Ammon's horn (tissue), 1 donor: ENCODE data around the gene ZNF516.

Experiments used
- DNase-seq: peaks from one replicate; pipeline ENCODE4 v3.0.0-alpha.2; 2016; ENCODE audit warnings: low spot score

Gene ZNF516

DNA sequence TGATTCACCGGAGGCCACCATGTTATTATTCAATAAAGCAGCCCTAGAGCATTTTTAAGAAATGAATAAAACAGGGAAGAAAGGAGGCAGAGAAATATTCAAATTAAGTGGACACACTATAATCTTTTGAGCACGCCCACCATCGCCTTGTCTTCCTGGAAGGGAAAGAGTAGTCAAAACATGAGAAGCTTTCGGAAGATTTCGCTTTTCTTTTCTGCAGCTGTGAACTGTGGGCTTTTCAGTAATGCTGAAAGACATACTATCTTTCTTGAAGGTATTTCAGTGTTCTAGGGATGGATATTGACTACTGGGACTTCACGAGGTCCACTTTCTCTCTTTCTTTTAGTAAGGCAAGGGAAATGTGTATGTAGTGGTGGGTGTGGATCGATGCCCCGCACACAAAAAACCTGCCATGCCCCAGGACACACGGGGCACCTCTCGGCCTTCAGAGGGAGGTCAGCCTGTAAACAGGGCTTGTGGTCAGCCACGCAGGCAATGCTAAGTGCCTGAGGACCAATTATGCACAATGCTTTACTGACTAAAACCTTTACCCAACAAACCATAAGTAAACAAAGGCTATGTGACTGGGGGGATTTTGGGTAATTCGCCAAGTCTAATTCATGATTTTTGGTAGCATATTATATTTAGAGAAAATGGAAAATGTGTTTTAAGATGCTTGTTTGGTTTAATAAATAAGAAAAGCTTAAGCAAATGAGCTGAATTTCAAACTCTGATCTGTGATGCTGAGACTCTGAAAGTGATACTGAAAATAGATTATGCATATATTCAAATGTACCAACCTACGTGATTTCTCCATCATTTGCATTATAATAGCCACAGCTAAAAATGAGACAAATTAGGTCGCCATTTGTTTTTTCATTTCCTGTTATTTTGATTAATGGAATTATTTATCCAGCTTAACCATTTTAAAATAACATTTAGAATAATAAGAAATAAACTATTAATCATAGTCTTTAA is 130.5 kb downstream of the ZNF516 start:
- no peak for DNase-seq

DNA sequence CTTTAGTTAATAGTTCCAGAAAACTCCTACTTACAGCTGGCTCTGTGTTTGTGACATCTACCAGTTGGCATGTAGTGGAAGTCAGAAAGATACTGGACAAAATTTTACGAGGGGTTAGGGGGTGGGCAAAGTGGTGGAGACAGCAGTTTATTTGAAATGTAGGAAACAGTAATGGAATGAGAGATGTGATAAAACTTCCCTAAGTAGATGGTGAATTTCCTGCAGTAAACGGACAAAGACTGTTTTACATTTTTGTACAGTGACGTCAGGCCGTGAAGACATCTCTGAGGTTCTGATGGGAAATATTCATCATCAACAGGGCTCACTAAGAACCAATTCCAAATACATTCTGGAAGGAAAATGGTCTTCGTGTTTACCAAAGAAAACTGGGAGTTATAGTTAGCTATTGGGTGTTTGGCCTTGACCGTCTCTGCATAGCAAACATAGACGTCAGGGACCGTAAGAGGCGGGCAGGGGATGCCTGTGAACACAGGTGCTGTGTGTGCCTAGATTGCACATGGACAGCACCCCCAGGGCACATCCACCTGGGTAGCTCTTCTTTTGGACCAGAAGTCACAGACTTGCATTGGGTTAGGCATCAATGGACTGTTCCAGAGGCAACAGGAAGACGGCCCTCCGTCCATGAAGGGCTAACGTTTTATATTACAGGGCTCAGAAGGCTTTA is 131.5 kb downstream of the ZNF516 start:
- no peak for DNase-seq

- no peak for DNase-seq
These were observed 132.4 kb downstream of the ZNF516 start for GRCh38 chr18:76362676-76363075.

DNA sequence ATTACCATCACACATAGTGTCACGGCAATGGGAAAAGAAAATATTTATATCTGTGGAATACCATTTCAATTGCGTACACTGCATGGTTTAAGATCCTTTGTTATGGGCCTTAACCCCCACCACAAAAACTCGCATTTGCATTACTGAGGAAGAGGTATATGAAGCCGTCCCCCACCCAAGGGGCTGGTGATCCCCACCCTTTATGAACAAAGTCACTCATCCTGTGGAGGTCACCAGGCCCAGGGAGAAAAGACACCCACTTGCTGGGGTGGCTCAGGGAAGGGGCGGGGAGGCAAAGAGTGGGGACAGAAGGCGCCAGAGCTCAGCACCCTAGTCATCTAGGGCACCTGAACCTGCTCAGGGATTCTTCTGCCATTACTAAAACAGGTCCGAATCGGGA is 133.8 kb downstream of the ZNF516 start:
- DNase-seq = no peak

DNA sequence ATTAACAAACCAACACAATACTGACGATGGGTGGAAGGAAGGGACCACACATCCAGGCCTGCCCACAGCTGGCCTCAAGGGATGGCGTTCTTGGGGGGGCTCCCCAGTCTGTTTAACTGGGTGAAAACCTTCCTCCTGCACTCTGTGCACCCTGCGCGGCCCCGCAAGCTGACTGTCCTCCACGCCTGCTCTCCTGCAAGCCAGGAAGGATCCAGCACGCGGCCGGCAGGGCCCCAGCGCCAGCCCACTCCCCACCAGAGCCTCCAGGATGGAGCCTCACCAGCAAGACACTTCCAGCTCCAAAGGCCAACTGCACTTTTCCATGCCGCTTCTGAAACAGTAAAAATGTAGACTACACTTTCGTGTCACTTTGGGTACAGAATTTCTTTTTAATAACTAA is 135.1 kb downstream of the ZNF516 start:
- no peak for DNase-seq

DNA sequence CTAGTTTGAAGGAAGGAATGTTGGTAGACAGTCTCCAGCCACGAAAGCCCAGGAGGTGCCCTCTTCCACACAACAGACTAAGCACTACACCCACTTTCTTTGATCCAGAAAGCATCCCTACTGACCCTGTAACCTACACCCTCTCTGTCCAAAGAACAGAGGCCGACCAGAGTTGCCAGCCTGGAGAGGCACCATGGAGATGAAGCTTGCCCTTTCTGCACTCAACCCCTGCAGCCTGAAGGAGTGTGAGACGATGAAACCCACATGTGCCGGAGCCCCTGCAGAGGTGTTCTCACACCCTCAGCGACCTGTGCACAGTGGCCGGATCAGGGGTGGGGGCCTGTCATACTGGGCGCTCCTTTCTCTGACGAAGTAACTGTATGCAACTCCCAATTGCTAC is 136.3 kb downstream of the ZNF516 start:
- DNase-seq = no peak

- DNase-seq = no peak
These were observed 137.3 kb downstream of the ZNF516 start for GRCh38 chr18:76357585-76358260.

GRCh38 chr18:76357174-76357573 is 137.9 kb downstream of the ZNF516 start:
- DNase-seq = no peak

GRCh38 chr18:76356666-76357065 is 138.4 kb downstream of the ZNF516 start:
- DNase-seq = no peak

GRCh38 chr18:76354348-76354747 is 140.7 kb downstream of the ZNF516 start:
- DNase-seq = no peak

DNA sequence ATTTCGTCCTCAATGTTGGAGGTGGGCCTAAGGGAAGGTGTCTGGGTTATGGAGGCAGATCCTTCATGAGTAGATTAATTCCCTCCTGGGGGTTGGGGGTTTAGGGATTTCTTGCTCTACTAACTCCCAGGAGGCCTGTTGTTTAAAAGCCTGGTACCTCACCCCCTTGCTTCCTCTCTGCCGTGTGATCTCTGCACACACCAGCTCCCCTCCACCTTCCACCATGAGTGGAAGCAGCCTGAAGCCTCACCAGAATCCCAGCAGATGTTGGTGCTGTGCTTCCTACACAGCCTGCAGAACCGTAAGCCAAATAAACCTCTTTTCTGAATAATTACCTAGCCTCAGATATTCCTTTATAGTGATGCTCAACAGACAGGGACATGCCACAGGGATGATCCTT is 141.5 kb downstream of the ZNF516 start:
- DNase-seq = no peak

DNA sequence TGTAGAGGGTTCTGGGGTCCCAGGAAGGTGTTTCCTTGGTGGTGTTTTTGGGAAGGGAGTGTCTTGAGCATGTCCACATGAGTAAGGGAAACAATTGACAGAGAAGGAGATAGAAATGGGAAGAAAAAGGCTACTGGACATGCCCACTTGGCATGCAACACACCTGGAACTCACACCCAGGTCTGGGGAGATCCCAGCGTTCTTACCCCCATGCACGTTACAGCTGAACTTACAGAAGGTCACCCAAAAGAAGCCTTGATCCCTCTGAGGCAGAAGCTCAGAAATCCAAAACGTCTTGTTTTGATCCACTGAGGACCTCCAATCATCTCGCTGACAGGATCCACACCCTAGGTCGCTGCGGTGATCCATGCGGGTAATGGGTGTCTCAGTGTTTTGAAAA is 142.0 kb downstream of the ZNF516 start:
- no peak for DNase-seq

DNA sequence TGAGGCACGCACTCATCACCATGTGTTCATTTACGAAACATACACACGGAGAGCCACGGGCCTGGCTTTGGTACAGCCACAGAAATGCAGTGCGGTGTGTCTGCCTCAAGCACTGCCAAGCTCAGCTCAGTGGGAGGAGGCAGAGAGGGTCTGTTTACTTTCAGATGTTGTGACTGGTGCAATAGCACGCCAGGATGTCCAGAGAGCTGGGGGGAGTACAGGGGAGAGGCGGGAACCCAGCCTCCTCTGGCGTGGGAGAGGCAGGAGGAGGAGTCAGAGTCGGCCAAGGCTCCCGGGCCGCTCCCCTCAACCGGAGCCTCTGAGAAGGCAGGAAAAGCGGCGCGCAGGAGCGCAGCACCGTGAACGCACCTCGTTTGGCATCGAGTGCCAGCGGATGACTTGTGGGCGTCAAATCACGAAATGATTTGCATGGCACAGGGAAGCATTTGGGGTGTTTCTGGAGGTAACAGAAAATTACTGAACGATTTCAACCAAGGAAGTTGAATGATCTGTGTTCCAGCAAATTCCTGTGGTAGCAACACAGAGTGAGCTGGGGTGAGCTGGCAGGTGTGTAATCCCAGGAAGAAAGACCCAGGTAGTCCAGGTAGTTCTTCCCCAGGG is 143.0 kb downstream of the ZNF516 start:
- DNase-seq = peak; percentile 42

- DNase-seq = no peak
These were observed 144.7 kb downstream of the ZNF516 start for GRCh38 chr18:76350134-76351025.

DNA sequence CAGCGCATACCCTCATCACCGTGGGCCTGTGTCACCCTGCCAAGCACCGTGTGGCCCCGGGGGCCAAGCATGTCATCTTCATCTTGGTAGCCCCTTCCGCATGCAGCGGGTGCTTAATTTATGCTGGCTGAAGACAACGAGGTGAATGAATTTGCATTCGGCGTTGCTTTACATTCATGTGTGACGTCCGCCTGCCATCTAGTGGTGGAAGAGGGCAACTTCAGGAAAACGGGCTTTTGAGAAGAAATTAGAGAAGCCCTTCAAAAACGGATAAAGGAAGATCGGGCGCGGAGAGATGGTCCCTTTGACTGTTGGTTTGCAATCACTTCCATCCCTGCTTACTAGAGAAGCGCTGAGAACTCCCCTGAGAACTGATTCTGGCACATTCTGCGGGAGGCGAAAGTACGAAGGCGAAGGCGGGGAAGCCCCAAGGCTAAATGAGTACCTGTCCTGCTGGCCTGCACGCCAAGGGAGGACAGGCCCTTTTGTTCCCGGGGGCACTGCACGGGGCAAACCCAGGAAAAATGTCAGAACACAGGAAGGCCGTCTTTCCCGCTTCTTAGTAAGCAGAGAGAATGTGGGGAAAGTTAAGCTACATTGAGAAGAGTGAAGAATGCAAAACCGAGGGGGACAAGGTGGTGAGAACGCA is 145.9 kb downstream of the ZNF516 start:
- peak; percentile 82 for DNase-seq

- DNase-seq = peak; percentile 20
These were observed 146.6 kb downstream of the ZNF516 start for GRCh38 chr18:76348267-76349066.

DNA sequence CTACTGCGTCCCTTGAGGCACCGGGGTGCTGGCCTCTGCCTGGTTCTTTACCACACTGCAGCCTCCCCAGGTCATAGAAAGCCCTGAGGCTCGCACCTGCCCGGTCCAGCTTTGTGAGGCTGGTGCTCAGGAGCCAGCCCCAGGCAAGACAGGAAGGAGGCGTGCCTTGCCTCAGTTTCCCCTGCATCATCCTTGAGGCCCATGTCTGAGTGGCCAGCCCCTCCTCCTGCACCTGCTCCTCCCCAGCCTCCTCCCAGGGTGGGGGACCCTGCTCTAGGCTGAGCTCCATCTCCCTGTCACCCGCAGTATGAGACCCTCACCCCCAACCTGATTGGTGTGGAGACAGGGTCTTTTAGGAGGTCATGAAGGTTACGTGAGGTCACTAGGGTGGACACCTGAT is 147.7 kb downstream of the ZNF516 start:
- DNase-seq = no peak

DNA sequence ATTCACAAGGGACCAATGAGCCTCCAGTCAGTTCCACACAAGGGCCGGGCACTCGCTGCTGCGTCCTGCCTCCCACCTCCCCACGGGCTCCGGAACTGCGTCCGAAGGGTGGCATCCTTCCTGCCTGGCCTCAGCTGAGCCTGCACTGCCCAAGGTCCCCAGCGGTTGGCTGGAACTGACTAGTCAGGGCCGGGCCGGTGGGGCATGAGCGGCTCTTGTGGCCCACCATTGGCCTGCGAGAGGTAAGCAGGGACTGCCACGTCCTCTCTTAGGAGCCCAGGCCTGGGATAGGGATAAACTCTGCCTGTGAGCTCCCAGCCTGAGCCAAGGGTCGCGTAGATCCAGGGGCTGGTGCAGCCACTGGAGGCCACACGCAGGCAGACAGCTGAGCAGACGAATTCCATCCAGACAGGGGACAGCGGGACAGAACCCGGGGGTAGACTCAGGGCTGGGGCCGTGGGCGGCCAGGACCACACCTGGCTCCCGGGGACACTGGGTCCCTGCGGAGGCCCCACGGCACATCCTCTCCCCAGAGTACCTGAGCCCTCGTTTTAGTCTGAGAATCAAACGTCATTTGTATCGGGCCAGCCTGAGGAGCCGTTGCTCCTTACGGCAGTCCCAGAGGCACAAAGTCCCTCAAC is 148.4 kb downstream of the ZNF516 start:
- DNase-seq = no peak

DNA sequence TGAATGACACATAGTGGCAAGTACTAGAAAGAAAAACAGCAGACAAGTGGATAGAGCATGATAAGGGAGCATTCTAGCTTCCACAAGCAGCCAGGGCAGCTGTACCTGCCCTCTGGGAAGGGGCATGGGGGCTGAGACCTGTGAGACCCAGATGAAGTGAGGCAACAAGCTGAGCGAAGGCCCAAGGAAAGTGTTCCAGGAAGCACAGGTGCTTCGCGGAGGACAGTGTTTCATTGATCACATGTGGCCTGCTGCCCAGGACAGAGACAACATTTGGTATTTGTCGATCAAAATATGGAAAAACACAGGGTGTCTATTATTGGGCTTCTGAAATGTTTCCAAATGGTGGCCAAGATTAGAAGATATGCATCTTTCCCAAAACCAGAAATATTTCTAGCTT is 149.1 kb downstream of the ZNF516 start:
- DNase-seq = no peak
